ENCODE results near the gene PPM1K. TPM values are rescaled to one million over a fixed set of nuclear protein-coding genes. Genes with fewer than 3 reads are reported as not detected.

PPM1K gene
- total and polyA plus RNA-seq, 4 donors = 14.9 to 51.4 (median 32.5) TPM

GRCh38 chr4:88285235-88285653 lies 883 bp upstream of the PPM1K start:
- 17 to 28% methylated on average over 4 of the region's 4 CpGs for WGBS, 2 donors
- intact Hi-C loops (cut with DNase I) = loop anchor here (5.0 to 10.0 kb wide), 2 partner anchors 57 to 170 kb away; partner anchors contain the start of gene HERC5 (in 1 of the 2)
- ATAC-seq (ENCODE audit: low FRiP score) = no peak
- DNase-seq = no peak
- Histone ChIP-seq H3K27ac (ENCODE audit: low read depth in 1 of 2, low read length in 2 of 2) (peak overlapping the region; percentile 94 to 97), H3K4me1 (ENCODE audit: control insufficient read depth in 1 of 2, insufficient read depth in 2 of 2, low read length in 2 of 2) (no peaks in the 10 kb centered on the region), H3K36me3 (ENCODE audit: control insufficient read depth in 1 of 2, insufficient read depth in 2 of 2, low read length in 1 of 2) (no peaks in the 10 kb centered on the region), H3K4me3 (ENCODE audit: low read length in 2 of 2) (peak overlapping the region; percentile 80 to 83), H3K27me3 (ENCODE audit: control insufficient read depth in 1 of 2, insufficient read depth in 2 of 2, low read length in 1 of 2) (no peaks in the 10 kb centered on the region), H3K9me3 (ENCODE audit: control insufficient read depth, low read length) (no peaks in the 10 kb centered on the region)

GRCh38 chr4:88283661-88284438 lies 511 bp downstream of the PPM1K start:
- WGBS, 2 donors = 0% methylated on average over 49 to 66 of the region's 66 CpGs
- H3K4me1 ChIP-seq (ENCODE audit: control insufficient read depth in 1 of 2, insufficient read depth in 2 of 2, low read length in 2 of 2) = no peaks in the 10 kb centered on the region
- no peaks in the 10 kb centered on the region for H3K27me3 ChIP-seq (ENCODE audit: control insufficient read depth in 1 of 2, insufficient read depth in 2 of 2, low read length in 1 of 2)
- intact Hi-C loops (cut with DNase I) = loop anchor here (5.0 to 10.0 kb wide), 2 partner anchors 171 to 173 kb away; partner anchors contain the start of gene HERC5 (in 2 of the 2)
- ATAC-seq (ENCODE audit: low FRiP score) (peak; percentile 80), DNase-seq (peak; percentile 79 to 91)
- H3K9me3 ChIP-seq (ENCODE audit: control insufficient read depth, low read length) = no peaks in the 10 kb centered on the region
- H3K4me3 ChIP-seq (ENCODE audit: low read length in 2 of 2) = peak overlapping the region; percentile 60 to 83
- H3K27ac ChIP-seq (ENCODE audit: low read depth in 1 of 2, low read length in 2 of 2) = peak overlapping the region; percentile 84 to 97
- H3K36me3 ChIP-seq (ENCODE audit: control insufficient read depth in 1 of 2, insufficient read depth in 2 of 2, low read length in 1 of 2) = no peaks in the 10 kb centered on the region

GRCh38 chr4:88280228-88280795 lies 4.0 kb downstream of the PPM1K start:
- Histone ChIP-seq H3K4me1 (ENCODE audit: control insufficient read depth in 1 of 2, insufficient read depth in 2 of 2, low read length in 2 of 2) (peaks cover 0 to 3% of the 10 kb centered on the region in 2 donors), H3K36me3 (ENCODE audit: control insufficient read depth in 1 of 2, insufficient read depth in 2 of 2, low read length in 1 of 2) (no peaks in the 10 kb centered on the region), H3K9me3 (ENCODE audit: control insufficient read depth, low read length) (no peaks in the 10 kb centered on the region), H3K27ac (ENCODE audit: low read depth in 1 of 2, low read length in 2 of 2) (no peak overlapping the region), H3K4me3 (ENCODE audit: low read length in 2 of 2) (no peak overlapping the region), H3K27me3 (ENCODE audit: control insufficient read depth in 1 of 2, insufficient read depth in 2 of 2, low read length in 1 of 2) (no peaks in the 10 kb centered on the region)
- 98 to 99% methylated on average over 6 of the region's 6 CpGs for WGBS, 2 donors
- ATAC-seq (ENCODE audit: low FRiP score) (no peak), DNase-seq (no peak)
- intact Hi-C loops (cut with DNase I) = loop anchor here (5.0 to 10.0 kb wide), 2 partner anchors 174 to 177 kb away; partner anchors contain the start of gene HERC5 (in 2 of the 2)

- Histone ChIP-seq H3K36me3 (ENCODE audit: control insufficient read depth in 1 of 2, insufficient read depth in 2 of 2, low read length in 1 of 2) (no peaks in the 10 kb centered on the region), H3K4me1 (ENCODE audit: control insufficient read depth in 1 of 2, insufficient read depth in 2 of 2, low read length in 2 of 2) (peaks cover 0 to 3% of the 10 kb centered on the region in 2 donors), H3K27ac (ENCODE audit: low read depth in 1 of 2, low read length in 2 of 2) (no peak overlapping the region), H3K27me3 (ENCODE audit: control insufficient read depth in 1 of 2, insufficient read depth in 2 of 2, low read length in 1 of 2) (no peaks in the 10 kb centered on the region), H3K9me3 (ENCODE audit: control insufficient read depth, low read length) (no peaks in the 10 kb centered on the region), H3K4me3 (ENCODE audit: low read length in 2 of 2) (no peak overlapping the region)
- ATAC-seq (ENCODE audit: low FRiP score) (no peak), DNase-seq (no peak)
- 90 to 92% methylated on average over 3 of the region's 3 CpGs for WGBS, 2 donors
- intact Hi-C loops (cut with DNase I) = no loop called here
Measured at GRCh38 chr4:88277711-88278225, 6.6 kb downstream of the PPM1K start.

- 84 to 86% methylated on average over 8 of the region's 8 CpGs for WGBS, 2 donors
- peaks cover 0 to 3% of the 10 kb centered on the region in 2 donors for H3K4me1 ChIP-seq (ENCODE audit: control insufficient read depth in 1 of 2, insufficient read depth in 2 of 2, low read length in 2 of 2)
- intact Hi-C loops (cut with DNase I) = no loop called here
Measured at GRCh38 chr4:88276952-88277710, 7.2 kb downstream of the PPM1K start.

GRCh38 chr4:88275949-88276515 lies 8.3 kb downstream of the PPM1K start:
- DNase-seq (no peak), ATAC-seq (ENCODE audit: low FRiP score) (no peak)
- intact Hi-C loops (cut with DNase I) = no loop called here
- Histone ChIP-seq H3K9me3 (ENCODE audit: control insufficient read depth, low read length) (no peaks in the 10 kb centered on the region), H3K4me1 (ENCODE audit: control insufficient read depth in 1 of 2, insufficient read depth in 2 of 2, low read length in 2 of 2) (peaks cover 0 to 3% of the 10 kb centered on the region in 2 donors), H3K27me3 (ENCODE audit: control insufficient read depth in 1 of 2, insufficient read depth in 2 of 2, low read length in 1 of 2) (no peaks in the 10 kb centered on the region), H3K36me3 (ENCODE audit: control insufficient read depth in 1 of 2, insufficient read depth in 2 of 2, low read length in 1 of 2) (no peaks in the 10 kb centered on the region), H3K4me3 (ENCODE audit: low read length in 2 of 2) (no peak overlapping the region), H3K27ac (ENCODE audit: low read depth in 1 of 2, low read length in 2 of 2) (no peak overlapping the region)
- 79 to 83% methylated on average over 4 of the region's 4 CpGs for WGBS, 2 donors

More at GRCh38 chr4:88276952-88277710, 7.2 kb downstream of the PPM1K start:
- no peak overlapping the region for H3K4me3 ChIP-seq (ENCODE audit: low read length in 2 of 2)
- no peaks in the 10 kb centered on the region for H3K27me3 ChIP-seq (ENCODE audit: control insufficient read depth in 1 of 2, insufficient read depth in 2 of 2, low read length in 1 of 2)
- DNase-seq (no peak), ATAC-seq (ENCODE audit: low FRiP score) (no peak)
- no peaks in the 10 kb centered on the region for H3K36me3 ChIP-seq (ENCODE audit: control insufficient read depth in 1 of 2, insufficient read depth in 2 of 2, low read length in 1 of 2)
- no peaks in the 10 kb centered on the region for H3K9me3 ChIP-seq (ENCODE audit: control insufficient read depth, low read length)
- no peak overlapping the region for H3K27ac ChIP-seq (ENCODE audit: low read depth in 1 of 2, low read length in 2 of 2)

- 5 to 7% methylated on average over 1 of the region's 1 CpG for WGBS, 2 donors
- intact Hi-C loops (cut with DNase I) = no loop called here
- Histone ChIP-seq H3K4me3 (ENCODE audit: low read length in 2 of 2) (no peak overlapping the region), H3K36me3 (ENCODE audit: control insufficient read depth in 1 of 2, insufficient read depth in 2 of 2, low read length in 1 of 2) (no peaks in the 10 kb centered on the region), H3K4me1 (ENCODE audit: control insufficient read depth in 1 of 2, insufficient read depth in 2 of 2, low read length in 2 of 2) (peaks cover 0 to 3% of the 10 kb centered on the region in 2 donors), H3K27me3 (ENCODE audit: control insufficient read depth in 1 of 2, insufficient read depth in 2 of 2, low read length in 1 of 2) (no peaks in the 10 kb centered on the region), H3K9me3 (ENCODE audit: control insufficient read depth, low read length) (no peaks in the 10 kb centered on the region), H3K27ac (ENCODE audit: low read depth in 1 of 2, low read length in 2 of 2) (no peak overlapping the region)
- DNase-seq = no peak
- ATAC-seq (ENCODE audit: low FRiP score) = no peak
Measured at GRCh38 chr4:88275516-88275915, 8.8 kb downstream of the PPM1K start.

GRCh38 chr4:88268913-88269312 lies 15.4 kb downstream of the PPM1K start:
- Histone ChIP-seq H3K4me1 (ENCODE audit: control insufficient read depth in 1 of 2, insufficient read depth in 2 of 2, low read length in 2 of 2) (no peaks in the 10 kb centered on the region), H3K36me3 (ENCODE audit: control insufficient read depth in 1 of 2, insufficient read depth in 2 of 2, low read length in 1 of 2) (peaks cover 2 to 16% of the 10 kb centered on the region in 2 donors), H3K27ac (ENCODE audit: low read depth in 1 of 2, low read length in 2 of 2) (no peak overlapping the region), H3K27me3 (ENCODE audit: control insufficient read depth in 1 of 2, insufficient read depth in 2 of 2, low read length in 1 of 2) (no peaks in the 10 kb centered on the region), H3K9me3 (ENCODE audit: control insufficient read depth, low read length) (no peaks in the 10 kb centered on the region), H3K4me3 (ENCODE audit: low read length in 2 of 2) (no peak overlapping the region)
- WGBS, 2 donors = 83 to 97% methylated on average over 1 of the region's 1 CpG
- no peak for ATAC-seq (ENCODE audit: low FRiP score)
- intact Hi-C loops (cut with DNase I) = no loop called here
- no peak for DNase-seq

All from aorta (tissue), 5 donors.